Brain pericyte (primary cell): ENCODE results near the gene SVBP.
A peak's percentile ranks its signal among the peaks of the same experiment; 100 is the strongest.
"Not testable (repeated sequence)": the region's sequence is repeated elsewhere in the genome, so short reads cannot be mapped to it uniquely, and the experiment has no call there.

Experiments
- DNase-seq: peaks from one replicate; pipeline ENCODE4 v3.0.0-alpha.2; 2012; ENCODE audit warnings: low read depth, low spot score

Gene SVBP

GRCh38 chr1:42816585-42817439 lies at the start of gene SVBP, which contains the start of gene ERMAP:
SVBP (minus strand) TSS chr1:42817397; CDS start chr1:42816544, 853 bp downstream.
ERMAP (plus strand) TSS chr1:42817122; CDS start chr1:42830449, 13,327 bp downstream.
- peak; percentile 49 for DNase-seq

DNA sequence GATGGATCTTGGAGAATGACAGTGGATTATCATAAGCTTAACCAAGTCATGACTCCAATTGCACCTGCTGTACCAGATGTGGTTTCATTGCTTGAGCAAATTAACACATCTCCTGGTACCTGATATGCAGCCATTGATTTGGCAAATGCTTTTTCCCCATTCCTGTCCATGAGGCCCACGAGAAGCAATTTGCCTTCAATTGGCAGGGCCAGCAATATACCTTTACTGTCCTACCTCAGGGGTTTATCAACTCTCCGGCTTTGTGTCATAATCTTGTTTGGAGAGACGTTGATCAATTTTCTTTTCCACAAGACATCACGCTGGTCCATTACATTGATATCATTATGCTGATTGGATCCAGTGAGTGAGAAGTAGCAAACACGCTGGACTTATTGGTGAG lies 49.4 kb upstream of the SVBP start:
- DNase-seq = no peak

DNA sequence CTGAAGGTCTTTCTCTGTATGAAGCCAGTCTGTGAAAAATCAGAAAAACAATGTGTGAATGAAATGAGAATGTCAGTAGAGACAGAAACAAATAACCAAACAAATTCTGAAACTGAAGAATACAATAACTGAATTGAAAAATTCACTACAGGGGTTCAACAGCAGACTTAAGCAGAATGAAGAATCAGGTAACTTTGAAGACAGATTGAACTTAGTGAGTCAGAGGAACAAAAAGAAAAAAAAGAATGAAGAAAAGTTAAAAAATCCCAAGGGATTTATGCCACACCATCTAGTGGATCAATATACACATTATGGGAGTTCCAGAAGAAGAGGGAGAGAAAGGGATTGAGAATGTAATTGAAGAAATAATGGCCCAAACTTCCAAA lies 43.8 kb upstream of the SVBP start:
- DNase-seq = no peak

- DNase-seq = no peak
Observed at GRCh38 chr1:42860339-42861013, 43.3 kb upstream of the SVBP start.

DNA sequence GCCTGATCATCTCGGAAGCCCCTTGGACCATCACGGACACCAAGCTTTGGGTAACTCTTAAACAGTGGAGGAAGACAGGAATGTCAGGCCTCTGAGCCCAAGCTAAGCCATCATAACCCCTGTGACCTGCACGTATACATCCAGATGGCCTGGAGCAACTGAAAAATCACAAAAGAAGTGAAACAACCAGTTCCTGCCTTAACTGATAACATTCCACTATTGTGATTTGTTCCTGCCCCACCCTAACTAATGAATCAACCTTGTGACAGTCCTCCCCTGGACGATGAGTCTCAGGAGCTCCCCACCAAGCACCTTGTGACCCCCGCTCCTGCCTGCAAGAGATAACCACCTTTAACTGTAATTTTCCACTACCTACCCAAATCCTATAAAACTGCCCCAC lies 42.2 kb upstream of the SVBP start:
- not testable (repeated sequence) for DNase-seq

GRCh38 chr1:42856554-42856953 lies 39.4 kb upstream of the SVBP start:
- not testable (repeated sequence) for DNase-seq

GRCh38 chr1:42853116-42853884 lies 36.1 kb upstream of the SVBP start:
- DNase-seq = no peak

- DNase-seq = no peak
Observed at GRCh38 chr1:42852608-42852980, 35.4 kb upstream of the SVBP start.

GRCh38 chr1:42851960-42852607 lies 34.9 kb upstream of the SVBP start:
- no peak for DNase-seq

- no peak for DNase-seq
Observed at GRCh38 chr1:42851420-42851819, 34.2 kb upstream of the SVBP start.

DNA sequence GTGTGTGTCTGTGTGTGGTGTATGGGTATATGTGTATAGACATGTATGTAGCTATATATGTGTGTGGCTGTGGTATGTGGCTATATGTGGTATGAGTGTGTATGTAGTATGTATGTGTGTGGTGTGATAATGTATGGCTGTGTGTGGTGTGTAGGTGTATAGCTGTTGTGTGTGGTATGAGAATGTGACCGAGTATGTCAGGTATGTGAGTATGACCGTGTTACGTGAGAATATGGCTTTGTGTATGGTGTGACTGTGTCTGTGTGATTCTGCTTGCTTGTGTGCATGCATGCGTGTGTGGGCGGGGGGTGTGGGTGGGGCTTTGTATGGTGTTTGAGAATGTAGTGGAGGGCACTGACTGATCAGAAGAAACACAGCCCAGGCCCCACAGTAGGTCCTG lies 32.7 kb upstream of the SVBP start:
- no peak for DNase-seq

DNA sequence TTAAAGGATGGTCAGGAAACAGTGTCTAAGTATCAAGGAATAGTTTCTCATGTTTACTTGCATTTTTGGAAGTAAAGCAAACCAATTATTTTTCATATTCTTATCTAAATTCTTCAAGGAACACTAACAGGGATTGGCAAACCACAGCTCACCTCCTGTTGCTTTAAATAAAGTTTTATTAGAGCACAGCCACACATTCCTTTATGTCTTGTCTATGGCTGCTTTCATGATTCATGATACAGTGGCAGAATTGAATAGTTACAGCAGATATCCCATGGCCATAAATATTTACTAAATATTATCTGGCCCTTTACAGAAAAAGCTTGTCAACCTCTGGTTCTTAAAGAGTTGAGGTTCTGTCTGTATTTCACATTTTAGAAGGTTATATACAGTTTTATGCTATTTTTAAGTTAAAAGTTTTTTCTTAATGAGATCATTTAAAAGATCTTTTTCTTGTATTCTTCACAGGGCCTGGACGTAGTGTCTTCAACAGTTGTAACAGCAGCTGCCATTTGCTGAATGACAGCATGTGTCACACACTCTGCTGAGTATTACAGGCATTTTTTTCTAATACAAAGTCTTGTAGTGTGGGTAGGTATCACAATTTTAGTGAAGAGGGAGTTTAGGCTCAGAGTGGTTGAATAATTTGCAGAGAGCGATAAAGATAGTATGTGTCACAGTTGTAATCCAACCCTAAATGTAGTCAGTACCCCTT lies 31.8 kb upstream of the SVBP start:
- DNase-seq = no peak

DNA sequence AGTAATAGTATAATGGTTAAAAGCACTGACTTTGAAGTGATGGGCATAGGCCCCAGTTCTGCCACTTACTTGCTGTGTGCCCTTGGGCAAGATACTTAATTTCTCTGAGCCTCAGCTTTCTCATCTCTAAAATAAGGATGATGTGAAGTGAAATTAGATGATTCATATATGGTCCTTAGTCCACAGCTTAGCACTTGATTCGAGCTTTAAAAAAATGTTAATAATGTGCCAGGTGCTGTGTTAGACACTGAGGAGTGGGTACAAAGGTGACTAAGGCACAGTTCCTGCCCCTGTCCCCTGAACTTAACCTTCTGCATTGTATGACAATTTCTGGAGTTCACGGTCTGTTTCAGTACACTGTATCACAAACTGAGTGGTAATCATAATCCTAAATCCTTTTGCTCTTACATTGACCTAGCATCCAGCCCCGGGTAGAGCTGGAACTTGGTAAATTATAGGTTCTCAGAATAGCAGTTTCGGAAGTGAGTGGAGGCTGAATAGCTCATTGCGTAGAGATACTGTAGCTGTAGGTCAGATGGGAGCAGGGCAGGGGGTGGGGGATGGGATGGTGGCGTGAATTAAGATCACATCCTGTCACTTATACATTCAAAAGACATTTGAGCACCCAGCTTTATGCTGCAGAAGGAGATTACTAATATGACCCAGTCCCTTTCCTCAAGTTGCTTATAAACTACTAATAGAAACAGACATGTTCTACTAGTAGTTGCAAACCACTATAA lies 30.7 kb upstream of the SVBP start:
- DNase-seq = no peak

GRCh38 chr1:42847111-42847595 lies 30.0 kb upstream of the SVBP start:
- no peak for DNase-seq

- DNase-seq = peak; percentile 85
Observed at GRCh38 chr1:42846257-42847110, 29.3 kb upstream of the SVBP start, which contains the start of gene ZNF691. ZNF691 (plus strand) TSS chr1:42846613; CDS start chr1:42849659, 3,046 bp downstream.

DNA sequence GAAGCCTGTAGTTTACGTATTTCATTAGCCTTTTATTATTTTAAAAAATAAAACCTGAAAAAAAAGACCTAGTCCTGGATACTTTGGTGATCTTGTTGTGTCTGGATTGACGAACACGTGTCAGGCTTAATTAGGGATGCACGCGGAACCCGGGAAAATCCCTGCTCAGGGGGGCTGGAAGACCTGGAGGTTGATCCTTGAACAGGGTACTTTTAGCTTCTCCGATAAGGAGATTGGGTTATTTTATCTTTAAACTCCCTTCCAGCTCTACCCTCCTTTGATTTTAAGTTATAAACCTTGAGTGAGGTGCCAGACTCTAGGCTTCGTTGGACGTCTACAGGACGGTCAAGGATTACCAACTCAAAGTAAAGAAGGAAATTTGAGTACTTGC lies 28.7 kb upstream of the SVBP start:
- no peak for DNase-seq

GRCh38 chr1:42845193-42845592 lies 28.0 kb upstream of the SVBP start:
- no peak for DNase-seq

DNA sequence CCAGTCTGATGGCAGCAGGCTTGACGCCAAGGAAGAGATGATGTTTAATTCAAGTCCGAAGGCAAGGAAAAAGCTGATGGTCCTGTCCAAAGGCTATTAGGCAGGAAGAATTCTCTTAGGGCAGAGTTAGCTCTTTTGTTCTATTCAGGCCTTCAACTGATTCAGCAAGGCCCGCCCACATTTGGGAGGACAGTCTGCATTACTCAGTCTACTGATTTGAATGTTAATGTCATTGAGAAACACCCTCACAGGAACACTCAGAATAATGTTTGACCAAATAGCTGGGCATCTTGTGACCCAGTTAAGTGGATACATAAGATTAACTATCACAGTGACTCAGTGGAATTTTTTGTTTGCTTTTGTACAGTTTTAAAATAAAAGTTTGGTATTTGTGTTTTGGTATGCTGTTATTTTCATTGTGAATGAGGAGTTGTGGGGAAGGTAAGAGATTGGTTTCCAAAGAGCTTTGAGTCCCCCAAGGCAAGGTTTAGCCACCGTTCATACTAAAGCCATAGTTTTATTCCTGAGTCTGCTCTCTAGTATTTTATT lies 27.5 kb upstream of the SVBP start:
- DNase-seq = no peak
